Bronchial epithelial cell (primary cell): ENCODE measurements around the gene WASL. TPM values are rescaled to one million over a fixed set of nuclear protein-coding genes. Genes with fewer than 3 reads are reported as not detected.
A peak's percentile ranks its signal among the peaks of the same experiment; 100 is the strongest.

Experiments used
- DNase-seq: peaks from one replicate; pipeline ENCODE4 v3.0.0-alpha.2; 2010; ENCODE audit warnings: low read depth
- FAIRE-seq: peaks from 2 replicates; lab custom pipeline; 2011; peaks lifted over from hg19 to GRCh38; lab: Jason Lieb, UNC
- H3K27me3 ChIP-seq: 2 replicates; pipeline ENCODE4 v1.5.1; 2011; ENCODE audit warnings: low read length; ENCODE audit not compliant: control insufficient read depth, insufficient read depth
- H3K36me3 ChIP-seq: 2 replicates; pipeline ENCODE4 v1.5.1; 2011; ENCODE audit warnings: low read length; ENCODE audit not compliant: control insufficient read depth, insufficient read depth
- H3K4me3 ChIP-seq: 2 replicates; pipeline ENCODE4 v1.5.1; 2011; ENCODE audit warnings: mild to moderate bottlenecking, low read depth, low read length, control low read depth
- CTCF ChIP-seq: IDR thresholded peaks from 2 replicates; pipeline ENCODE4 v1.5.1; 2011; ENCODE audit warnings: mild to moderate bottlenecking, moderate library complexity, low read length, control low read depth, inconsistent platforms; ENCODE audit not compliant: insufficient read depth, severe bottlenecking
- total RNA-seq: library from RNA; depleted of rRNA; stranded (reverse); fragments of >200 nt; gene quantifications from 2 replicates; pipeline ENCODE4 v1.2.1, GENCODE V29; 2014

The WASL gene
- total RNA-seq, 1 donor from 2014 or later = 15.0 TPM

- Histone ChIP-seq H3K27me3 (no peaks in the 10 kb centered on the region), H3K4me3 (no peak overlapping the region), H3K36me3 (no peaks in the 10 kb centered on the region)
- TF ChIP-seq CTCF = no peak
- FAIRE-seq (no peak), DNase-seq (no peak)
These were observed 14.4 kb upstream of the WASL start for GRCh38 chr7:123763191-123763661.

- DNase-seq = no peak
These were observed 12.9 kb upstream of the WASL start for GRCh38 chr7:123761729-123762128.

GRCh38 chr7:123757095-123757494 is 8.3 kb upstream of the WASL start:
- Histone ChIP-seq H3K36me3 (no peaks in the 10 kb centered on the region), H3K27me3 (no peaks in the 10 kb centered on the region), H3K4me3 (no peak overlapping the region)
- no peak for TF ChIP-seq CTCF
- peak; percentile 100 for DNase-seq
- FAIRE-seq = peak; percentile 95

More at GRCh38 chr7:123761729-123762128, 12.9 kb upstream of the WASL start:
- no peak for FAIRE-seq
- no peak for TF ChIP-seq CTCF
- H3K27me3 ChIP-seq = no peaks in the 10 kb centered on the region
- no peak overlapping the region for H3K4me3 ChIP-seq
- H3K36me3 ChIP-seq = no peaks in the 10 kb centered on the region

GRCh38 chr7:123755338-123755737 is 6.5 kb upstream of the WASL start:
- no peaks in the 10 kb centered on the region for H3K36me3 ChIP-seq
- H3K27me3 ChIP-seq = no peaks in the 10 kb centered on the region
- no peak for TF ChIP-seq CTCF
- no peak for DNase-seq
- H3K4me3 ChIP-seq = no peak overlapping the region
- FAIRE-seq = no peak

- H3K27me3 ChIP-seq = no peaks in the 10 kb centered on the region
- FAIRE-seq (peak; percentile 64), DNase-seq (no peak)
- H3K36me3 ChIP-seq = no peaks in the 10 kb centered on the region
- no peak for TF ChIP-seq CTCF
- no peak overlapping the region for H3K4me3 ChIP-seq
These were observed 5.6 kb upstream of the WASL start for GRCh38 chr7:123754271-123754871.

GRCh38 chr7:123752534-123752933 is 3.7 kb upstream of the WASL start:
- Histone ChIP-seq H3K36me3 (no peaks in the 10 kb centered on the region), H3K27me3 (no peaks in the 10 kb centered on the region), H3K4me3 (no peak overlapping the region)
- no peak for TF ChIP-seq CTCF
- no peak for FAIRE-seq
- no peak for DNase-seq
